ENCODE measurements around the gene DYNLT4. TPM values are rescaled to one million over a fixed set of nuclear protein-coding genes. Genes with fewer than 3 reads are reported as not detected.

The DYNLT4 gene
- polyA plus RNA-seq, 1 donor (not counting 4 experiments of a cell fraction or from before 2014, with no cell fraction given) = not detected

GRCh38 chr1:44786841-44787426 lies 20.2 kb downstream of the DYNLT4 start:
- no peak overlapping the region for H3K4me3 ChIP-seq (ENCODE audit: control insufficient read depth in 2 of 3, extremely low read depth in 1 of 3, insufficient read depth in 2 of 3, low read depth in 1 of 3, low read length in 3 of 3)
- H3K9ac ChIP-seq (ENCODE audit: control insufficient read depth, extremely low read depth, insufficient read depth, low read length) = no peak overlapping the region
- no peak for FAIRE-seq
- no peak overlapping the region for H3K4me2 ChIP-seq (ENCODE audit: control insufficient read depth, extremely low read depth, insufficient read depth, low read depth, low read length)
- no peak for DNase-seq (ENCODE audit: low read depth, low spot score)
- H3K27me3 ChIP-seq (ENCODE audit: control insufficient read depth, extremely low read depth, insufficient read depth, low read length) = no peaks in the 10 kb centered on the region
- peaks cover 19% of the 10 kb centered on the region for H3K4me1 ChIP-seq (ENCODE audit: control insufficient read depth, extremely low read depth, insufficient read depth, low read length)
- no peaks in the 10 kb centered on the region for H3K9me1 ChIP-seq (ENCODE audit: control insufficient read depth, extremely low read depth, insufficient read depth, low read length)
- dilution Hi-C loops (cut with MboI; ENCODE audit: extremely low pct_ligation_motif_present, low sequenced_read_pairs) = no loop called here
- H3K9me3 ChIP-seq (ENCODE audit: control insufficient read depth, low read depth, low read length) = no peaks in the 10 kb centered on the region
- H3K79me2 ChIP-seq (ENCODE audit: control insufficient read depth, insufficient read depth, low read length) = no peaks in the 10 kb centered on the region
- no peak for TF ChIP-seq EZH2 (IDR thresholded peaks at IDR 0.05; ENCODE audit: low read length)
- TF ChIP-seq CTCF (optimal IDR thresholded peaks at IDR 0.05 in 1 of 3, IDR thresholded peaks at IDR 0.05 in 1 of 3, conservative IDR thresholded peaks at IDR 0.05 in 1 of 3; ENCODE audit: extremely low read depth in 1 of 3, insufficient read depth in 2 of 3, low read length in 3 of 3) = no peak
- peaks cover 0 to 2% of the 10 kb centered on the region in 2 experiments for H3K36me3 ChIP-seq (ENCODE audit: control insufficient read depth in 2 of 2, extremely low read depth in 1 of 2, insufficient read depth in 2 of 2, low read length in 2 of 2)
- H3K27ac ChIP-seq (ENCODE audit: control insufficient read depth, insufficient read depth, low read length) = no peak overlapping the region
- H4K20me1 ChIP-seq (ENCODE audit: control insufficient read depth, extremely low read depth, insufficient read depth, low read length) = no peaks in the 10 kb centered on the region
- no peak overlapping the region for H2AFZ ChIP-seq (ENCODE audit: control insufficient read depth, low read length)

DNA sequence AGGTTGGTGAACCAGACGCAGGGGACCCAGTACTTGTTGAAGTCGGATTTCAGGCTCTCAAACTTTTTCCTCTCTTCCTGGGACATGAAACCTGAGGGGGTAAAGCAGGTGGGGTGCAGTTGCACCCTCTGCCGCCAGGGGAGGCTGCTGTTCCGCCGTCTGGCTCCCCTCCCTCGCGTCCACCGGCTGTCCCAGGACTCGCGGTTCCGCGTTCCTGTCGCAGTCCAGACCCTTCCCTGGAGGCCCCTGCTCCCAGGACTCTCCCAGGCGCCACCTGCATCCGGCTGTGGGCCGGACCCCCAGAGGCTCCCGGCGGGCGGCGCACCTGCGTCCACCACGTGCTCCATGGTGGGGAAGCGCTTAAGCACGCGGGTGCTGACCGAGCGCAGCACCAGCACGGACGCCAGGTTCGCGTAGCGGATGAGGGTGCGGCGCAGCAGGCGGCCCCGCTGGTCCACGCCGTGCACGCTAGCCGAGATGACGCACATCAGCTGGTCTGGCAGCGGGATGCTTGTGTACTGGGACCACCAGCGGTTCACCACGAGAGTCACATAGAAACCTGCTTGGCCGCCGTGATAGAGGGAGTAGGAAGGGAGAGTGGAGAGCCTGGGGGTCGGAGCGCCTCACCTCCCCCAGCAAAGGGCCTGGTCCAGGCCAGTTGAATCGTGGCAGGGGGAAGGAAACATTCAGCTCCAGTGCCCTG lies 20.9 kb downstream of the DYNLT4 start:
- Histone ChIP-seq H3K79me2 (ENCODE audit: control insufficient read depth, insufficient read depth, low read length) (no peaks in the 10 kb centered on the region), H3K27ac (ENCODE audit: control insufficient read depth, insufficient read depth, low read length) (no peak overlapping the region), H3K9ac (ENCODE audit: control insufficient read depth, extremely low read depth, insufficient read depth, low read length) (peak overlapping the region; percentile 56), H3K9me1 (ENCODE audit: control insufficient read depth, extremely low read depth, insufficient read depth, low read length) (peaks cover under 1% of the 10 kb centered on the region), H2AFZ (ENCODE audit: control insufficient read depth, low read length) (peak overlapping the region; percentile 71), H3K4me3 (ENCODE audit: control insufficient read depth in 2 of 3, extremely low read depth in 1 of 3, insufficient read depth in 2 of 3, low read depth in 1 of 3, low read length in 3 of 3) (peak overlapping the region in 2 of 3 experiments; percentile 36 to 40), H3K36me3 (ENCODE audit: control insufficient read depth in 2 of 2, extremely low read depth in 1 of 2, insufficient read depth in 2 of 2, low read length in 2 of 2) (peaks cover 0 to 4% of the 10 kb centered on the region in 2 experiments), H3K27me3 (ENCODE audit: control insufficient read depth, extremely low read depth, insufficient read depth, low read length) (no peaks in the 10 kb centered on the region), H3K4me1 (ENCODE audit: control insufficient read depth, extremely low read depth, insufficient read depth, low read length) (peaks cover 19% of the 10 kb centered on the region), H4K20me1 (ENCODE audit: control insufficient read depth, extremely low read depth, insufficient read depth, low read length) (no peaks in the 10 kb centered on the region), H3K9me3 (ENCODE audit: control insufficient read depth, low read depth, low read length) (no peaks in the 10 kb centered on the region), H3K4me2 (ENCODE audit: control insufficient read depth, extremely low read depth, insufficient read depth, low read depth, low read length) (peak overlapping the region; percentile 89)
- no peak for TF ChIP-seq EZH2 (IDR thresholded peaks at IDR 0.05; ENCODE audit: low read length)
- peak; percentile 99 to 100 (median 99) for TF ChIP-seq CTCF (optimal IDR thresholded peaks at IDR 0.05 in 1 of 3, IDR thresholded peaks at IDR 0.05 in 1 of 3, conservative IDR thresholded peaks at IDR 0.05 in 1 of 3; ENCODE audit: extremely low read depth in 1 of 3, insufficient read depth in 2 of 3, low read length in 3 of 3)
- FAIRE-seq (no peak), DNase-seq (ENCODE audit: low read depth, low spot score) (no peak)
- dilution Hi-C loops (cut with MboI; ENCODE audit: extremely low pct_ligation_motif_present, low sequenced_read_pairs) = no loop called here
